ENCODE data around the gene AWAT2. TPM values are rescaled to one million over a fixed set of nuclear protein-coding genes. Genes with fewer than 3 reads are reported as not detected.

The AWAT2 gene, protein sequence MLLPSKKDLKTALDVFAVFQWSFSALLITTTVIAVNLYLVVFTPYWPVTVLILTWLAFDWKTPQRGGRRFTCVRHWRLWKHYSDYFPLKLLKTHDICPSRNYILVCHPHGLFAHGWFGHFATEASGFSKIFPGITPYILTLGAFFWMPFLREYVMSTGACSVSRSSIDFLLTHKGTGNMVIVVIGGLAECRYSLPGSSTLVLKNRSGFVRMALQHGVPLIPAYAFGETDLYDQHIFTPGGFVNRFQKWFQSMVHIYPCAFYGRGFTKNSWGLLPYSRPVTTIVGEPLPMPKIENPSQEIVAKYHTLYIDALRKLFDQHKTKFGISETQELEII
- under 0.01 TPM in 1 of 2 replicates, not detected in the other for total RNA-seq

DNA sequence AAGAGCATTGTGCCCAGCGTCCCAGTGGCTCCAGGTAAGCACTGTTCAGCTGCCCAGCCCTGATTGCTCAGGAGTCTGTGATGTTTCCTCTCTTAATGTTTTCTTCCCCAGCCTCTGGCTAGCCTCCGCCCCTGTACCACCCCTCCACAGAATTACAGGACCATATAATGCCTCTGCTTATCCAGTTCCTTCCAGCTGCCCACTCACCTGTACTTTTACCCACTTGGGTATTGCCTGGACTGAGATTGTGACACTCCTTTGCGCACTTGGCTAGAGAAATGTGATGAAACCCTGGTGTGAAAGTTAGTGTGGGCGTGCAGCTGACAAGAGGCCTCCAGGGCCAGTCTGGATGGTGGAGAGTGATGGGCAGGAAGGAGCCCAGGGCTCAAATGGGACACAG, at the start of gene AWAT2:
TSS of gene AWAT2 (minus strand) at position 14 of the 400 bp plus-strand sequence. CDS start at position 8, 6 bp downstream.

DNA sequence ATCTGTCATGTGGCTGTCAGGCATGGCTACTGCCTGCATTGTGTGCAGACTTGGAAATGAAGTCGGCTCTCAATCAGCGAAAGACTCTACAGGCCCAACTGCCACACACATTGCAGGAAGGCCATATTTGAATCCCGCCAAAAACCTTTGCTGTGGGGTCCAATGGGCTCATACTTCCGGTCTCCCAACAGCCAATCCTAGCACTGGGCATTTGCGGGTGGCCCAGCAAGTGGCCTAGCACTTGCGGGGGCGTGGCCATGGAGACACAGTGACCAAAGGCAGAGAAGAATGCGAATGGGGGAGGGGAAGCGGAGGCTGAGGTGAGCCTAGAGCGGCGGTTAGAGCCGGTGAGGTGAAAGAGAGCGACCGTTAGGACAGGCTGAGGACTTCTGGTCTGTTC, 12.3 kb upstream of the AWAT2 start, which contains the start of gene OTUD6A:
TSS of gene OTUD6A (plus strand) at position 382 of the 400 bp plus-strand sequence. CDS start 68 bp downstream, outside the sequence.

Other genes starting within 250 kb of the AWAT2 start
- not detected in 2 replicates for gene OTUD6A, start 12.5 kb upstream of the AWAT2 start, total RNA-seq
- 44.3 and 87.1 TPM in 2 replicates for gene IGBP1, start 83.5 kb upstream of the AWAT2 start, total RNA-seq
- not detected in 2 replicates for gene DGAT2L6, start 127.5 kb upstream of the AWAT2 start, total RNA-seq
- not detected in 2 replicates for gene AWAT1, start 184.7 kb upstream of the AWAT2 start, total RNA-seq
- not detected in 2 replicates for gene P2RY4, start 210.3 kb upstream of the AWAT2 start, total RNA-seq
- not detected in 2 replicates for gene ARR3, start 218.4 kb upstream of the AWAT2 start, total RNA-seq
- gene RAB41, start 232.2 kb upstream of the AWAT2 start, total RNA-seq, result not detected in 2 replicates
- gene PDZD11, start 240.0 kb upstream of the AWAT2 start, total RNA-seq, result 43.7 and 65.9 TPM in 2 replicates
- gene KIF4A, start 240.2 kb upstream of the AWAT2 start, total RNA-seq, result 2.0 and 23.8 TPM in 2 replicates